Epithelial cell of prostate (primary cell): ENCODE data around the gene MTG1.

Source experiments
- DNase-seq: peaks from one replicate; pipeline ENCODE4 v3.0.0-alpha.2; 2011; ENCODE audit warnings: low read depth, low spot score
- H3K27ac ChIP-seq: fragments of 450-650 bp; 2 replicates; pipeline ENCODE4 v1.5.1; 2017; ENCODE audit warnings: mild to moderate bottlenecking

The MTG1 gene

GRCh38 chr10:133444342-133445267 lies 50.6 kb downstream of the MTG1 start:
- H3K27ac ChIP-seq = no peak overlapping the region
- no peak for DNase-seq

- no peak overlapping the region for H3K27ac ChIP-seq
These were observed 51.3 kb downstream of the MTG1 start for GRCh38 chr10:133445268-133445732.

DNA sequence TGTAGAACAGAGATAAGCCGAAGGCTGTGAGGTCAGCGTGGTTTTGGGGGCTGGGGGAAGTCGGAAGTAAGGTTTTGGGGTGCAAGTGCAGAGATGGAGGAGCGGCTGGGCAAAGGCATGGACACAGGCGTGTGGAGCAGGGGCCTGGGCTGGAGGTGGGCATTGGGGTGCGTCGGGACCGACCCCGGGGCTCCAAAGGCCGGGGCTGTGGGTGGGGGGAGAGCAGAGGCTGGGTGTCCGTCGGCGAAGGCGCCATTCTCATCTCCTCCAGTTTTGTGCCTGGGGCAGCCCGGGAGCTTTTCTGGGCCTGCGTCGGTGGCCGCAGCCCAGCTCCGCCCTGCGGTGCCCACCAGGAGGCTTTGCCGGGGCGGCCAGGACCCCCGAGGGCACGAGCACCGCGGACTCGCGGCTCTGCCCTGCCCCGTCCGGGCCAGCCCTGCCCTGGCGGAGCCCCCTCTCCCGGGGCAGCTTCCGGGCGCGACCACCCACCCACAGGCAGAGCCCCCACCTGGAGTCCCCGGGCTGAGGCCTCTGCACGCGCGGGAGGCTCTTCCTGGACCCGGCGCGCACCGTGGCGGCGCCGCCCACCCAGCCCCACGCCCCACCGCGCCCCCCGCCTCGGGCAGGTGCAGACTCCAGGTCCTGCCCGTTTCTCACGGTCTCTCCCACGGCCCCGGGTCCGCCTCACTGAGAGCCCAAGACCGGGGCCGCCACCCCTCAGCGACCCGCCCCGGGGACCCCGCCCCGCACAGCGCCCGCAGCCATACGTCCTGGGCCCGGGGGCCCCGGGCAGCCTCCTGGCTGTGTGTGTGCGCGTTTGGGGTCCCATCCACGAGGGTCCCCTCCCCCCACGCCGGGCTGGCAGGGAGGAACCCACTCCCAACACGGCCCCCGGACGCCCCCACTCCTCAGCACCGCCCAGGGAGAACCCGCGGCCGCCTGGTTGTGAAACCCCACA lies 52.1 kb downstream of the MTG1 start:
- no peak overlapping the region for H3K27ac ChIP-seq
- no peak for DNase-seq

More at GRCh38 chr10:133445268-133445732, 51.3 kb downstream of the MTG1 start:
- DNase-seq = no peak

- DNase-seq = no peak
- no peak overlapping the region for H3K27ac ChIP-seq
These were observed 53.0 kb downstream of the MTG1 start for GRCh38 chr10:133446979-133447378.

DNA sequence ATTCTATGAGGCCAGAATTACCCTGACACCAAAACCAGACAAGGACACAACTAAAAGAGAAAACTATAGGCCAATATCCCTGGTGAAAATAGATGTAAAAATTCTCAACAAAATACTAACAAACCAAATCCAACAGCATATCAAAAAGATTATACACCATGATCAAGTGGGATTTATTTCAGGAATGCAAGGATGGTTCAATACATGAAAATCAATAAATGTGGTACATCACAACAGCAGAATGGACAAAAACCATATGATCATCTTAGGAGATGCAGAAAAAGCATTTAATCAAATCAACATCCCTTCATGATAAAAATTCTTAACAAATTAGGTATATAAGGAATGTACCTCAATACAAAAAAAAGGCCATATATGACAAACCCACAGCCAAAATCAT lies 54.2 kb downstream of the MTG1 start:
- H3K27ac ChIP-seq = no peak overlapping the region
- DNase-seq = no peak

DNA sequence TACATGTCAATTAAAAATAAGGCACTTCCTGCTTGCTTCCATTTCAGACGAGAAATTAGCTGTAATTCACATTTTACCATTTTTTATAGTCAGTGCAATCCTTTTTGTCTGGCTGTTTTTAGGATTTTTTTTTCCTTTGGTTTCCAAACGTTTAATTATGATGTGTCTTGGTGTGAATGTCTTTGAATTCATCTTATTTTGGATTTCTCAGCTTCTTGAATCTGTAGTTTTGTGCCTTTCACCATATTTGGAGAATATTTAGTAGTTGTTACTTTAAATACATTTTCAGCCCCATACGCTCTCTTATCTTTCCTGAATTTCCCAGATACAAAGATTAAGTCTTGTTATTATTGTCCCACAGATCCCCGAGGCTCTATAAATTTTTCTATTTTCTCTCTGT lies 57.4 kb downstream of the MTG1 start:
- no peak for DNase-seq
- no peak overlapping the region for H3K27ac ChIP-seq

DNA sequence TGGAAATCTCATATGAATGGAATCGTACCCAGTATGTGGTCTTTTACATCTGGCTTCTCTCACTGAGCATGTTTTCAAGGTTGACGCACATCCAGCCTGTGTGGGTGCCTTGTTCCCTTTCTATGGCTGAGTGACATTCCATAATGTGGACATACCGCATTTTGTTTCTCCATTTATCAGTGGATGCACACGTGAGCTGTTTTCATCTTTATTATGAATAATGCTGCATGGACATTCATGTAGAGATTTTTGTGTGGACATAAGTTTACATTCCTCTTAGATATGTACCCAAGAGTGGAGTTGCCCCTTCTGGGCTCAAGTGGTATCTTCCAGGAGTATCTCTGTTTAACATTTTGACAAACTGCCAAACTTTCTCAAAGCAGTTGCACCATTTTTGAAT lies 58.5 kb downstream of the MTG1 start:
- H3K27ac ChIP-seq = no peak overlapping the region
- DNase-seq = no peak

- no peak within 1 kb of the TSS for H3K27ac ChIP-seq
- DNase-seq = no peak
These were observed 59.7 kb downstream of the MTG1 start, which contains the start of gene SCART1 for GRCh38 chr10:133453516-133454203. TSS of gene SCART1 (plus strand) at chr10:133453945. CDS start at chr10:133453998, 53 bp downstream.

DNA sequence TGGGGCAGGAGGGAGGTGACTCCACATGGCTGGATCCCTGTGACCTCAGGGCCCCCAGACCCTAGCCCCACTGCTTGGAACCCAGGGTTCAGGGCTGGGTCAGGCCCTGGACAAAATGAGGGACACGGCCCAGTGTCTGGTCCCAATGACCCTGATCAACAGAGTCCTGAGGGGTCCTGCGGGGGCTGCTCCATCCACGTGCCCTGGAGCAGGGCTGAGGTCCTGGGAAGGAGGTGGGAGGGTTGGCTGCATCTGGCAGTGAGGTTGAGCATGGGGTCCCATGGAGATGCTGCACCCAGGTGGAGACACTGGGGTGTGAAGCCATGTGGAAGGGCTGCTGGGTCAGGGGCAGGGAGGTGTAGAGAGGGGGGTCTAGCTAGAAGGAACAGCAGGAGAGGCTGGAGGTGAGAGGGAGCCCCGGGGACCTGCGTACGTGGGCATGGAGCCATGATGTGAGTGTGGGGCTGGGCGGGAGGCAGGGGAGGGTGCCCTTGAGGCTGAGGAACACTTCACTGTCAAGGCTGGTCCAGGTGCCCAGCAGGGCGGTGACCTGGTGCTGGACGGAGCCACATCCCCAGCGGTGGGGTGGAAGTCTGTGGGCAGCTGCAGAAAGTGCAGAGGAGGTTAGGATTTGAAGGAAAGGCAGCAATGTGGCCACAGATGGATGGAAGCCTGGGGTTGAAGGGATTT lies 60.4 kb downstream of the MTG1 start:
- no peak overlapping the region for H3K27ac ChIP-seq
- DNase-seq = no peak

DNA sequence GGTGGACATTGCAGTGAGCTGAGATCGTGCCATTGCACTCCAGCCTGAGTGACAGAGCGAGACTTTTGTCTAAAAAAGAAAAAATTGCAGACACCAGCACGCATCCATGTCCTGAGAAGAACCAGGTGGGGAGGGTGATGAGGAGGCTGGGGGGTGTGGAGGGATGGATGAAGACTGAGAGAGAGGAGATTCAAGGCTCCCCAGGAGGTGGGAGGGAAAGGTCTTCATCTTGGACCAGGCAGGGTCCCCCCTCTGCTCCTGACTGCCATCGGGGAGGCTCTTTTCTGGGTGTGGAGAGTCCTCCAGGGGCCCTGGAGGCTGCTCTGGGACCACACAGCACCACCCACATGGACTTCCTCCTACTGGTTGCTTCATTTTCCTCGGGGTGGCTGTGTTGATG lies 61.2 kb downstream of the MTG1 start:
- H3K27ac ChIP-seq = no peak overlapping the region
- DNase-seq = no peak

DNA sequence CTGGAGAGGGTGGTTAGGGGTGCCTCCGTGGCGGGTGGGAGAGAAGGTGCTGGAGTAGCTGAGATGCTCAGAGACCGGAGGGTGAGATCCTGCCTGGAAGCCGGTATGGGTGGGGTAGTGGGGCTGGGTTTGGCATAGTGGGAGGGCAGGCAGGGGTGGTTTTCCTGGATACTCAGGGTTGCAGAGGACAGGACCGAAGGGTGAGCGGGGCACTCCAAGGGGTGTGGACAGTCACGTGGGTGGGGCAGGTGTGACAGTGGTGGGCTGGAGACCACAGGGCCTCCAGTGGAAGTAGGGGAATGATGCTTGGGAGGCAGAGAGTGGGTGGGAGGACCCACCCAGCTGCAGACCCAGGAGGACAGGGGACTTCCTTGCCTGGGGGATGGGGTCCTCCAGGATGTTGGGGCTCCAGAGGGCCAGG lies 61.7 kb downstream of the MTG1 start:
- DNase-seq = no peak
- no peak overlapping the region for H3K27ac ChIP-seq

- H3K27ac ChIP-seq = no peak overlapping the region
- no peak for DNase-seq
These were observed 62.3 kb downstream of the MTG1 start for GRCh38 chr10:133456041-133456951.

DNA sequence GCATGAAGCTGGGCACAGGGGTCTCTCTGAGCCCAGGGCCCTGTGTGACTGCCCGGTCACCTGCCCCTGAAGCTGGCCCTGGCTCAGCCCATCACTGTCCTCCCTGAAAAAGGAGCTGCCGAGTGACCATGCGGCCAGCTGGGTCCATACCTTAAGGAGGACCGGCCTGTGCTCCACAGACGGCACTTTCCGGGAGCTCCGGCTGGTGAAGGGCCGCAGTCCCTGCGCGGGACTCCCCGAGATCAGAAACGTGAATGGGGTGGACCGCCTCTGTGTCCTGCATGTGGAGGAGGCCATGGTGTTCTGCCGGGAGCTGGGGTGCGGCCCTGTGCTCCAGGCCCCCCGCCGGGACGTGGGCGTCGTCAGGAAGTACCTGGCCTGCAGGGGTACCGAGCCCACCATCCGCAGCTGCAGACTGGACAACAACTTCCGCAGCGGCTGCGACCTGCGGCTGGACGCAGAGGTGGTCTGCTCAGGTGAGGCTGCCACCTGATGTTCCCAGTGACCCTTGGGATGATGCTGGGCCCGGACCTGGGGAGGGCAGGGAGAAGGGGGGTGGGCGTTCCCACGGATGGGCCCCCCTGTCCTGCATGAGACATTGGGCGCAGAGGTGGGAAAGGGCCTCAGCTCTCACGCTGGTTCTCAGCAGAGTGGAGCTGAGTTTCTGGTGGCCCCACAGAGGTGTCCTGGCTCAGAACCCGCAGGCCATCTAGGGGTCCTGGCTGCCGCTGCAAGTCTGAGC lies 63.3 kb downstream of the MTG1 start:
- DNase-seq = no peak
- no peak overlapping the region for H3K27ac ChIP-seq

GRCh38 chr10:133458021-133458709 lies 64.2 kb downstream of the MTG1 start:
- DNase-seq = no peak

DNA sequence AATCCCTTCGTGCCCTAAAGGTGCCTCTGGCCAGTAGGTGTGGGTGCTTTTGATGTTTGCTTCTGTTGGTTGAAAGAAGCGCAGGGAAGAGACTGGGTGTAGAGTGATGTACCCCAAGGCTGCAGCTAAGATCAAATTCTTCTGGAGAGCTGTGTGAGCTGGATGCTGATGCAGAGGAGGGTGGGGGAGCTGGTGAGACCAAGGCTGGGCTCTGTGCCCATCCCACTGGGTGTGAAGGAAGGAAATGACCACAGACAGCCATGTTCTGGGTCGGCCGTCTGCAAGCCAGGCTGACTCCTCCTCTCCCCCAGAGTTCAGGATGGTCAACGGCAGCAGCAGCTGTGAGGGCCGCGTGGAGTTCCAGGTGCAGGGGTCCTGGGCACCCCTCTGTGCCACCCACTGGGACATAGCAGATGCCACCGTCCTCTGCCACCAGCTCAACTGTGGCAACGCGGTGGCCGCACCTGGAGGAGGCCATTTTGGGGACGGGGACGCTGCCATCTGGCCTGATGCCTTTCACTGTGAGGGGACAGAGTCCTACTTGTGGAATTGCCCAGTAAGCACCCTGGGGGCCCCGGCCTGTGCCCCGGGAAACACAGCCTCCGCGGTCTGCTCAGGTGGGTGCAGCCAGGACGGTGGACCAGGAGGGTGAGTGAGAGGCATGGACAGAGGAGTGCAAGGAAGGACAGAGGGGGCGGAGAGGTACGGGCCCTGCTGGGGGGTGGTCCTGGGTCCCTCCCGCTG lies 64.9 kb downstream of the MTG1 start:
- no peak for DNase-seq

More at GRCh38 chr10:133458021-133458709, 64.2 kb downstream of the MTG1 start:
- no peak overlapping the region for H3K27ac ChIP-seq

DNA sequence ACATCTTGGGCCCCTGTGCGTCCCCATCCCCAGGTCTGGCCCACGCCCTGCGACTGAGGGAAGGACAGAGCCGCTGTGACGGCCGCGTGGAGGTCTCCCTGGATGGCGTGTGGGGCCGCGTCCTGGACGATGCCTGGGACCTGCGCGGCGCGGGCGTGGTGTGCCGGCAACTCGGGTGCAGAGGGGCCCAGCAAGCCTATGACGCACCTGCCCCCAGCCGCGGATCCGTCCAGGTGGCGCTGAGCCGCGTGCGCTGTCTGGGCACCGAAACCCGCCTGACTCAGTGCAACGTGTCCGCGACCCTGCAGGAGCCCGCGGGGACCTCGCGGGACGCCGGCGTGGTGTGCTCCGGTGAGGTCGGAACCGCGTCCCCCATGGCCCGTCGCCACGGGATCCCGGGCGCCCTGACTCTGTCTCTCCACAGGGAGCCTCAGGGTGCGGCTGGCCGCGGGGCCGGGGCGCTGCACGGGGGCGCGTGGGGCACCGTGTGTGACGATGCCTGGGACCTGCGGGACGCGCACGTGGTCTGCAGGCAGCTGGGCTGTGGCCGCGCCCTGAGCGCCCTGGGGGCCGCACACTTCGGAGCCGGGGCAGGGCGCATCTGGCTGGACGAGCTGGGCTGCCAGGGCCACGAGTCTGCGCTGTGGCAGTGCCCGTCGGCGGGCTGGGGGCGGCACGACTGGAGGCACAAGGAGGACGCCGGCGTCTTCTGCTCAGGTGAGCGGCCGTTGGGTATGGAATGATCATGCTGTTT lies 65.7 kb downstream of the MTG1 start:
- H3K27ac ChIP-seq = no peak overlapping the region
- DNase-seq = no peak

More for the DNA sequence above, 64.9 kb downstream of the MTG1 start:
- H3K27ac ChIP-seq = no peak overlapping the region
